ENCODE results near the gene PANX3. TPM values are rescaled to one million over a fixed set of nuclear protein-coding genes. Genes with fewer than 3 reads are reported as not detected.

PANX3 gene
- total and polyA plus RNA-seq, 4 donors, result not detected

DNA sequence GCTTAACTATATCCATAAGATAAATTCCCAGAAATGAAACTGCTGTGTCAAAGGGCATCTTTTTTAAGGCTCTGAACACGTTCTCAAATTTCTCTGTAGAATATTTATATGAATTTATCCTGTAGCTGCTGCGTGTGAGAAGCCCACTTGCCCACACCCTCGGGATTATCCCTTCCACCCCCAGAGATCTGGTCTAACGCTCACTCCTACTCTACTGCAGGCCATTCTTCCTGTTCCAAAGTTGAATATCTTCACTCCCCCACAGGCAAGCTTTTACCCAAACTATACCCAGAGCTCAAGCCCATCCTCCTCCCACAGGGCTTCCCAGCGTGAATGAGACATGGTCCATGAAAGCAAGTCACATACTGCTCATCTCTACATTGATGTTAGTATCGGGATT, 37.4 kb downstream of the PANX3 start:
- WGBS, result 88% methylated on average over 6 of the region's 6 CpGs
- H3K36me3 ChIP-seq (ENCODE audit: control insufficient read depth in 4 of 4, insufficient read depth in 3 of 4, low read depth in 1 of 4, low read length in 3 of 4), result peaks cover 0 to 8% (median 4%) of the 10 kb centered on the region in 4 donors
- TF ChIP-seq TAF1 (conservative IDR thresholded peaks at IDR 0.05) (no peak), SP1 (IDR thresholded peaks at IDR 0.05) (no peak), FOXA2 (IDR thresholded peaks at IDR 0.05) (no peak), RAD21 (IDR thresholded peaks at IDR 0.05) (no peak), YY1 (IDR thresholded peaks at IDR 0.05) (no peak), JUND (IDR thresholded peaks at IDR 0.05) (no peak)
- TF ChIP-seq, protein P1, sequence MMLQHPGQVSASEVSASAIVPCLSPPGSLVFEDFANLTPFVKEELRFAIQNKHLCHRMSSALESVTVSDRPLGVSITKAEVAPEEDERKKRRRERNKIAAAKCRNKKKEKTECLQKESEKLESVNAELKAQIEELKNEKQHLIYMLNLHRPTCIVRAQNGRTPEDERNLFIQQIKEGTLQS (IDR thresholded peaks at IDR 0.05), result no peak
- TF ChIP-seq, protein P2, sequence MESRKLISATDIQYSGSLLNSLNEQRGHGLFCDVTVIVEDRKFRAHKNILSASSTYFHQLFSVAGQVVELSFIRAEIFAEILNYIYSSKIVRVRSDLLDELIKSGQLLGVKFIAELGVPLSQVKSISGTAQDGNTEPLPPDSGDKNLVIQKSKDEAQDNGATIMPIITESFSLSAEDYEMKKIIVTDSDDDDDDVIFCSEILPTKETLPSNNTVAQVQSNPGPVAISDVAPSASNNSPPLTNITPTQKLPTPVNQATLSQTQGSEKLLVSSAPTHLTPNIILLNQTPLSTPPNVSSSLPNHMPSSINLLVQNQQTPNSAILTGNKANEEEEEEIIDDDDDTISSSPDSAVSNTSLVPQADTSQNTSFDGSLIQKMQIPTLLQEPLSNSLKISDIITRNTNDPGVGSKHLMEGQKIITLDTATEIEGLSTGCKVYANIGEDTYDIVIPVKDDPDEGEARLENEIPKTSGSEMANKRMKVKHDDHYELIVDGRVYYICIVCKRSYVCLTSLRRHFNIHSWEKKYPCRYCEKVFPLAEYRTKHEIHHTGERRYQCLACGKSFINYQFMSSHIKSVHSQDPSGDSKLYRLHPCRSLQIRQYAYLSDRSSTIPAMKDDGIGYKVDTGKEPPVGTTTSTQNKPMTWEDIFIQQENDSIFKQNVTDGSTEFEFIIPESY (IDR thresholded peaks at IDR 0.05), result no peak
- H3K27ac ChIP-seq (ENCODE audit: low read depth in 1 of 2, low read length in 2 of 2), result no peak overlapping the region
- DNase-seq (ENCODE audit: low spot score), result no peak
- H3K4me1 ChIP-seq (ENCODE audit: control insufficient read depth in 4 of 4, insufficient read depth in 4 of 4, low read length in 3 of 4), result peaks cover 3 to 7% (median 5%) of the 10 kb centered on the region in 4 donors
- H3K9me3 ChIP-seq (ENCODE audit: control insufficient read depth in 4 of 4, low read length in 3 of 4), result no peaks in the 10 kb centered on the region
- no peaks in the 10 kb centered on the region for H3K27me3 ChIP-seq (ENCODE audit: control insufficient read depth in 4 of 4, insufficient read depth in 4 of 4, low read length in 3 of 4)
- H3K4me3 ChIP-seq (ENCODE audit: low read depth in 1 of 3, low read length in 3 of 3), result no peak overlapping the region
- H3K9ac ChIP-seq (ENCODE audit: low read depth in 1 of 2, low read length in 2 of 2), result no peak overlapping the region

DNA sequence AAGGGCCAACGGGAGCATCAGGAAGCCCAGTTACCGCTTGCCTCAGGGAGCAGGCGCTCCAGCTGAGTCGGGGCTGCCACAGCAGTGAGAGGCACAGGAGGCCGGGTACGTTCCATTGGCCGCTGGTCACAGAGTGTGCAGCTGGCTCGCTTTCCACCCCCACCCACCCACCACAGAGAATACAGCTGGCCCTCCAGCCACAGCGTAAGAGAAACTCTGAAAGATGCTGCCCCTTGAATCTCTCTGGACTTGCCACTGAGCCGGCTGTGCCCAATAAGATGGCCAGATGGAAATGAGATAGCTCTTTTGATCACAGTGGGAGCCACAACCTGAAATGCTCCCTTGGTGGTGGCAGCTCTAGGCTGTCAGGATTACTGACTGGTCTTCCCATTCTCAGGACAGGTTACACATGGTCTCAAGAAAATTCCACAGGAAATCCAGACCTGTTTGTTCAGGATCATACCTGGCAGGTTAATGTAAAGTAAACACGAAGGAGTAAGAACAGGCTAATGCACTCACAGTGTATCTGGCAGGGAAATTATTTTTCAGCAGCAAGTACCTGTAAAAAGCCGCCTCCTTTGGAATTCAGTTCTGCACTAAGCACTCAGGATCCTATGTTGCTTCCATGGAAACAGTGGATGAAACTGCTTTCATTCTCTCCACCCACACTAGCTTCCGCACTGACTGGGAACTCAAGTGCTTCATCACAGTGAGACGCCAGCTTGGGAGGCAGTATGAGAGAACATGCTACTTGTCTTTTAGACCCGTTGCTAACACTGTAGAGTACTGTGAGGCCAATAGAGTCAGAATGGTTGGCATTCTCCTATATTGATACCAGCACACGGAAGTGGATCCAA, 45.8 kb downstream of the PANX3 start:
- no peaks in the 10 kb centered on the region for H3K9me3 ChIP-seq (ENCODE audit: control insufficient read depth in 4 of 4, low read length in 3 of 4)

More for the DNA sequence above, 45.8 kb downstream of the PANX3 start:
- Histone ChIP-seq H3K4me3 (ENCODE audit: low read depth in 1 of 3, low read length in 3 of 3) (no peak overlapping the region), H3K9ac (ENCODE audit: low read depth in 1 of 2, low read length in 2 of 2) (no peak overlapping the region), H3K4me1 (ENCODE audit: control insufficient read depth in 4 of 4, insufficient read depth in 4 of 4, low read length in 3 of 4) (no peaks in the 10 kb centered on the region), H3K27ac (ENCODE audit: low read depth in 1 of 2, low read length in 2 of 2) (no peak overlapping the region), H3K36me3 (ENCODE audit: control insufficient read depth in 4 of 4, insufficient read depth in 3 of 4, low read depth in 1 of 4, low read length in 3 of 4) (peaks cover 2 to 9% (median 4%) of the 10 kb centered on the region in 4 donors), H3K27me3 (ENCODE audit: control insufficient read depth in 4 of 4, insufficient read depth in 4 of 4, low read length in 3 of 4) (no peaks in the 10 kb centered on the region)
- 86% methylated on average over 16 of the region's 16 CpGs for WGBS
- TF ChIP-seq SP1 (IDR thresholded peaks at IDR 0.05) (no peak), TAF1 (conservative IDR thresholded peaks at IDR 0.05) (no peak), FOXA1 (IDR thresholded peaks at IDR 0.05) (no peak), FOXA2 (IDR thresholded peaks at IDR 0.05) (no peak)
- TF ChIP-seq, protein P3, sequence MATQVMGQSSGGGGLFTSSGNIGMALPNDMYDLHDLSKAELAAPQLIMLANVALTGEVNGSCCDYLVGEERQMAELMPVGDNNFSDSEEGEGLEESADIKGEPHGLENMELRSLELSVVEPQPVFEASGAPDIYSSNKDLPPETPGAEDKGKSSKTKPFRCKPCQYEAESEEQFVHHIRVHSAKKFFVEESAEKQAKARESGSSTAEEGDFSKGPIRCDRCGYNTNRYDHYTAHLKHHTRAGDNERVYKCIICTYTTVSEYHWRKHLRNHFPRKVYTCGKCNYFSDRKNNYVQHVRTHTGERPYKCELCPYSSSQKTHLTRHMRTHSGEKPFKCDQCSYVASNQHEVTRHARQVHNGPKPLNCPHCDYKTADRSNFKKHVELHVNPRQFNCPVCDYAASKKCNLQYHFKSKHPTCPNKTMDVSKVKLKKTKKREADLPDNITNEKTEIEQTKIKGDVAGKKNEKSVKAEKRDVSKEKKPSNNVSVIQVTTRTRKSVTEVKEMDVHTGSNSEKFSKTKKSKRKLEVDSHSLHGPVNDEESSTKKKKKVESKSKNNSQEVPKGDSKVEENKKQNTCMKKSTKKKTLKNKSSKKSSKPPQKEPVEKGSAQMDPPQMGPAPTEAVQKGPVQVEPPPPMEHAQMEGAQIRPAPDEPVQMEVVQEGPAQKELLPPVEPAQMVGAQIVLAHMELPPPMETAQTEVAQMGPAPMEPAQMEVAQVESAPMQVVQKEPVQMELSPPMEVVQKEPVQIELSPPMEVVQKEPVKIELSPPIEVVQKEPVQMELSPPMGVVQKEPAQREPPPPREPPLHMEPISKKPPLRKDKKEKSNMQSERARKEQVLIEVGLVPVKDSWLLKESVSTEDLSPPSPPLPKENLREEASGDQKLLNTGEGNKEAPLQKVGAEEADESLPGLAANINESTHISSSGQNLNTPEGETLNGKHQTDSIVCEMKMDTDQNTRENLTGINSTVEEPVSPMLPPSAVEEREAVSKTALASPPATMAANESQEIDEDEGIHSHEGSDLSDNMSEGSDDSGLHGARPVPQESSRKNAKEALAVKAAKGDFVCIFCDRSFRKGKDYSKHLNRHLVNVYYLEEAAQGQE (IDR thresholded peaks at IDR 0.05), result no peak
- TF ChIP-seq, protein P4, sequence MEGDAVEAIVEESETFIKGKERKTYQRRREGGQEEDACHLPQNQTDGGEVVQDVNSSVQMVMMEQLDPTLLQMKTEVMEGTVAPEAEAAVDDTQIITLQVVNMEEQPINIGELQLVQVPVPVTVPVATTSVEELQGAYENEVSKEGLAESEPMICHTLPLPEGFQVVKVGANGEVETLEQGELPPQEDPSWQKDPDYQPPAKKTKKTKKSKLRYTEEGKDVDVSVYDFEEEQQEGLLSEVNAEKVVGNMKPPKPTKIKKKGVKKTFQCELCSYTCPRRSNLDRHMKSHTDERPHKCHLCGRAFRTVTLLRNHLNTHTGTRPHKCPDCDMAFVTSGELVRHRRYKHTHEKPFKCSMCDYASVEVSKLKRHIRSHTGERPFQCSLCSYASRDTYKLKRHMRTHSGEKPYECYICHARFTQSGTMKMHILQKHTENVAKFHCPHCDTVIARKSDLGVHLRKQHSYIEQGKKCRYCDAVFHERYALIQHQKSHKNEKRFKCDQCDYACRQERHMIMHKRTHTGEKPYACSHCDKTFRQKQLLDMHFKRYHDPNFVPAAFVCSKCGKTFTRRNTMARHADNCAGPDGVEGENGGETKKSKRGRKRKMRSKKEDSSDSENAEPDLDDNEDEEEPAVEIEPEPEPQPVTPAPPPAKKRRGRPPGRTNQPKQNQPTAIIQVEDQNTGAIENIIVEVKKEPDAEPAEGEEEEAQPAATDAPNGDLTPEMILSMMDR (IDR thresholded peaks at IDR 0.05; ENCODE audit: low read depth, low read length, missing input control), result no peak
- TF ChIP-seq, protein P5, sequence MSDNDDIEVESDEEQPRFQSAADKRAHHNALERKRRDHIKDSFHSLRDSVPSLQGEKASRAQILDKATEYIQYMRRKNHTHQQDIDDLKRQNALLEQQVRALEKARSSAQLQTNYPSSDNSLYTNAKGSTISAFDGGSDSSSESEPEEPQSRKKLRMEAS (IDR thresholded peaks at IDR 0.05), result no peak
- DNase-seq (ENCODE audit: low spot score), result no peak

Measured in liver (tissue), 9 donors.